Hematopoietic multipotent progenitor cell treated with erythropoietin and hydrocortisone succinate and interleukin-3 and kit ligand, for 17 days (in vitro differentiated cells): ENCODE data around the gene SLC25A5.
A peak's percentile ranks its signal among the peaks of the same experiment; 100 is the strongest.

Experiments used
- DNase-seq: peaks from one replicate; pipeline ENCODE4 v3.0.0-alpha.2; 2015; ENCODE audit warnings: low spot score

Gene SLC25A5

DNA sequence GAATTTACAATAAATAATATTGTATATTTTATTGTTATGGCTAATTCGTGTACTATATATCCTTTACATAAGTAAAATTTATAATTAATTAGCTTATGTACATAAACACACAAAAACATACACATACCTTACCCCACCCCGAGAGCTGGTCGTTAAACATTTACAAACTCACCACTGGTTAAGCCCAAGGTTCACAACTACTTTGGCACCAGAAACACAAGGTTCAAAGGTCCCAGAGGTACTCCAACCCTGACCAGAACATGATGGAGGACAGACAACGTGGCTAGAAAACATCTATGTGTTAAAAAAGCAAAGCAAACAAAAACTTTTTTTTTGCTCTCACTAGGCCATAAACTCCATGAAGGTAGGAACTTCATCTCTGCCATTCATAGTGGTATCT is 37.7 kb downstream of the SLC25A5 start:
- no peak for DNase-seq

DNA sequence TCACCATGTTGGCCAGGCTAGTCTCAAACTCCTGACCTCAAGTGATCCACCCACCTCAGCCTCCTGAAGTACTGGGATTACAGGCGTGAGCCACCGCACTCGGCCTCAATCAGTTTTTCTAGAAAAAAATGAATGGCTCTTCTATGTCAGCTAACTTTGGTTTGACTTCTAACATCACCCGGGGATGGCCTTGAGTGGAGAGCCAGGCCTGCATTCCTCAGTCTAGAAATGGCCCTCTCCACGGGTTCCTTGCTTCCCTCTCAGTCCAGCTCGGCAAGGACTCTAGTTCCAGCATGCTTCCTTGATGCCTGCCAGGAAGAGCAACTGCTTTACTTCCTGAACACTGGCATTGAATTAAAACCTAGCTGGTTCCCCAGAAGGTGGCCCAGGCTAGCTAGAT is 39.0 kb downstream of the SLC25A5 start:
- DNase-seq, result no peak

DNA sequence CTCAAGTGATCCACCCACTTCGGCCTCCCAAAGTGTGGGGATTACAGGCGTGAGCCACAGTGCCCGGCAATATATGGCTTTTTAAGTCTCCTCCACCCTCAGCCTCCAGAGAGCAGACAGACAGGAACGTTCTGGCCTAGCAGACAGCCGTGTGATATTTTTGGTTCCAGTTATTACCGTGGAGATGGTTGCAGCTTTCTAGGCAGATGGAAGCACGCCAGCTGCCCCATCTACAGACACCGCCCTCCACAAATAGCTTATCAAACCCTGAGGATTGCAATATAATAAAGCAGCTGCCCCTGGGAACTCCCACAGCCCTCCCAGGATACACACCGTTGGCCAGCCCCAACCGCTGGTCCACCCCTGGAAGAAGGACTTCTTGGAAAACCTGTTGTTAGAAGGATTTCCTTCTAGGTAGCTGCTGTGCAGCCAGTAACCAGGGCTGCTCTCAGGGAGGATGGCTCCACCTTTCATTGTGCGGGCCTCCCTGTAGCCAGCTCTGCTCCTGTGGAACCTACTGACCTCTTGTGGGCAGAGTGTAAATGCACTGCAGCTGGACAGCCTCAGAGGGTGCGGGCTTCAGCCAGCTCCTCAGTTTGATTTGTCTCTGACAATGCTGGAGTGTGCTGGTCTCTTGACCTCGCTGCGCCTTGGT is 44.0 kb downstream of the SLC25A5 start:
- DNase-seq, result peak; percentile 37

DNA sequence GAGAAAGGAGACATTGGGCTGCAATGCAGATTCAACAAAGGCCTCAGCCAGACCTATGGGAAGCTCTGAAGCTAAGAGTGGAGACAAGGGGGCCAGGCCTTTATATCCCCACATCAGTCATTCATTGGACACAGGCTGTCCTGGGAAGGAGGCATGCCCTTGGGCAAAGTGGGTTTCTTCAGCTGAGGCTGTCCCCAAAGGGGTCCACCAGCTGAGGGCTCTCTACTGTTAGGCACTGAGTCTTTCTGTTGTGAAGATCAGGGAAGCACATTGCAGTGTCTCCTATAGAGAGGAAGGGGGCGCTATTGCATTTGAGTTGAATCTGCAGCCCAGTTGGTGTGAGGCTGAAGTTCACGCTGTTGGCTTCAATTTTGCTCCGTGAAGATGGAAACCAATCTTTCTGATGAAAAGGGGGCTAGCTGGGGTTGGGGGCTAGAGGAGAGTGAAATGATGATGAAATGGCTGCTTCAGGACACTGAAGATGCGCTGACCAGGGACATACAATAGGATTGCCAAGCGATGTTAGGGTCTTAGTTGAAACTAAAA is 48.0 kb downstream of the SLC25A5 start:
- peak; percentile 78 for DNase-seq

DNA sequence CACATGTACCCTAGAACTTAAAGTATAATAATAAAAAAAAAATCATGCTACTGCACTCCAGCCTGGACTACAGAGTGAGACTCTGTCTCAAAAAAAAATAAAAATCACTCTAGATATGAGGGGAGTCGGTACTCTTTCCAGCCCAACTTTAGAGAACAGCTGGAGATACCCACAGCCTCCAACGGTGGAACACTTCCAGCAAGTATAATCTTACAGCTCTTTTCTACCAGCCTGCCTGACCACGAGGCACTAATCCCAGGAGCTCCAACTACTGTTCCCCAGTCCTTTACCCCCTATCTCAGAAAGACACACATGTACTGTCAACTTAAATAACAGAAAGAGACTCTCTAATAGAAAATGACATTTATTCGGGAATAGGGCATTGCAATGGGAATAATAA is 50.1 kb downstream of the SLC25A5 start:
- no peak for DNase-seq
